ENCODE results near the gene RYR2. TPM values are rescaled to one million over a fixed set of nuclear protein-coding genes. Genes with fewer than 3 reads are reported as not detected.
"Not testable (repeated sequence)": the region's sequence is repeated elsewhere in the genome, so short reads cannot be mapped to it uniquely, and the experiment has no call there.

Gene RYR2
- total and polyA plus RNA-seq, 11 donors = 77.7 to 1,319 (median 805) TPM

DNA sequence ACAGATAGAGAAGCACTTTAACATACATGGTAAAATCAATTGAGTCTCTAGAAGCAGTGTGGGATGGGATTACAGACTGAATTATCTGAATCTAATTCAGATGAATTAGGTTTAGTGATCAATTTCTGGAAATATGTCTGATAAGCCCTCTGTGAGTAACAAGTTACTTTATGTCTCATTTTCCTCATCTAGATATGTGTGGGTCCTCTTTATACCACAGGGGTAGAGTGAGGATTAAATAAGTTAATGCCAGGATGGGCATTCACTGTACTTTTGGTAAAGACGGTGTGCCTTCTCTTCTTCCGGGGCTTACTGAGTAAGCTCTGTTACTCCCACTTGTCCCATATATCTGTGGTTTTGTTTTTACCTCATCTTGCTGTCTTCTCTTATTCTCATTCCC is 225.8 kb downstream of the RYR2 start:
- Histone ChIP-seq H3K9me3 (no peaks in the 10 kb centered on the region), H3K4me3 (no peak overlapping the region), H3K27ac (no peak overlapping the region), H3K36me3 (peaks cover 0 to 22% (median 3%) of the 10 kb centered on the region in 9 donors), H3K4me1 (peaks cover 0 to 84% (median 24%) of the 10 kb centered on the region in 12 donors), H3K27me3 (no peaks in the 10 kb centered on the region)
- ATAC-seq (no peak), DNase-seq (no peak)
- intact Hi-C loops (cut with DNase I) = no loop called here
- 56 to 75% (median 71%) methylated on average over 2 of the region's 2 CpGs for WGBS, 4 donors
- TF ChIP-seq POLR2A (IDR thresholded peaks at IDR 0.05) = no peak
- TF ChIP-seq, protein P1, sequence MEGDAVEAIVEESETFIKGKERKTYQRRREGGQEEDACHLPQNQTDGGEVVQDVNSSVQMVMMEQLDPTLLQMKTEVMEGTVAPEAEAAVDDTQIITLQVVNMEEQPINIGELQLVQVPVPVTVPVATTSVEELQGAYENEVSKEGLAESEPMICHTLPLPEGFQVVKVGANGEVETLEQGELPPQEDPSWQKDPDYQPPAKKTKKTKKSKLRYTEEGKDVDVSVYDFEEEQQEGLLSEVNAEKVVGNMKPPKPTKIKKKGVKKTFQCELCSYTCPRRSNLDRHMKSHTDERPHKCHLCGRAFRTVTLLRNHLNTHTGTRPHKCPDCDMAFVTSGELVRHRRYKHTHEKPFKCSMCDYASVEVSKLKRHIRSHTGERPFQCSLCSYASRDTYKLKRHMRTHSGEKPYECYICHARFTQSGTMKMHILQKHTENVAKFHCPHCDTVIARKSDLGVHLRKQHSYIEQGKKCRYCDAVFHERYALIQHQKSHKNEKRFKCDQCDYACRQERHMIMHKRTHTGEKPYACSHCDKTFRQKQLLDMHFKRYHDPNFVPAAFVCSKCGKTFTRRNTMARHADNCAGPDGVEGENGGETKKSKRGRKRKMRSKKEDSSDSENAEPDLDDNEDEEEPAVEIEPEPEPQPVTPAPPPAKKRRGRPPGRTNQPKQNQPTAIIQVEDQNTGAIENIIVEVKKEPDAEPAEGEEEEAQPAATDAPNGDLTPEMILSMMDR (IDR thresholded peaks at IDR 0.05) = no peak

DNA sequence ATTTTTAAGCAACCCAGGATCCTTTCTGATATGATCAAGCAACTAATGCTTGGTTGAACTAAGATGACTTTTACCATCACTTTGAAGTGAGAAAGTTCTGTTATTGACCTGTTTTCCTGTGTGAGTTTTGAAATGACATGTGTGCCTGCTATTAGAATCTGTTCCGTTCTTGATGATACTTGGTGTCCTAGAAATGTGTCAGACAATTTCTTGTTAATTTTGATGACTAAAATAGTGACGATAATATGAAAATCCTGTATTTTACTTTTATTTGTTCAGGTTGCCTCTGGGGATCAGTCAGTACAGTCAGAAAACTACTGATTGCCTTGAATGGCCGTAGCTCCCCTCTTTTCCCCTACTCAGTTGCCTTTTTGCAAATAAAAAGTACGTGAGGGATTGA is 228.0 kb downstream of the RYR2 start:
- peaks cover 0 to 71% (median 12%) of the 10 kb centered on the region in 12 donors for H3K4me1 ChIP-seq
- TF ChIP-seq, protein P1 (IDR thresholded peaks at IDR 0.05) = no peak
- TF ChIP-seq POLR2A (IDR thresholded peaks at IDR 0.05) = no peak
- DNase-seq = no peak
- H3K36me3 ChIP-seq = peaks cover 0 to 40% (median 3%) of the 10 kb centered on the region in 9 donors
- ATAC-seq = no peak
- 49 to 51% (median 51%) methylated on average over 4 of the region's 4 CpGs for WGBS, 4 donors
- intact Hi-C loops (cut with DNase I) = no loop called here
- no peak overlapping the region for H3K27ac ChIP-seq
- H3K9me3 ChIP-seq = no peaks in the 10 kb centered on the region
- H3K27me3 ChIP-seq = no peaks in the 10 kb centered on the region
- H3K4me3 ChIP-seq = no peak overlapping the region

DNA sequence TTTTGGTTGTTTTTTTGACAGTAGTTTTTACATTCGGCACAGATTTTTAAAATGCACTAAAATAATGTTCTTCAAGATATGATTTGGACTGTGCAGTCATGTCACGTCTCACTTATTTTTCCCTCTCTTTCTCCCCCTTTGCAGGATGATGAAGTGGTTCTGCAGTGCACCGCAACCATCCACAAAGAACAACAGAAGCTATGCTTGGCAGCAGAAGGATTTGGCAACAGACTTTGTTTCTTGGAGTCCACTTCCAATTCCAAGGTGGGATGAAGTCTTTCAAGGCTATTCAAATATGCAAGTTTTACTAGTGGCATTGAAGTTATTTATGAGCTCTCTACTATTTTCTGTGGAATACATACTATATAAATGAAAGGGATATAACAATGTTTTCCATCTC is 228.4 kb downstream of the RYR2 start:
- H3K27me3 ChIP-seq = no peaks in the 10 kb centered on the region

DNA sequence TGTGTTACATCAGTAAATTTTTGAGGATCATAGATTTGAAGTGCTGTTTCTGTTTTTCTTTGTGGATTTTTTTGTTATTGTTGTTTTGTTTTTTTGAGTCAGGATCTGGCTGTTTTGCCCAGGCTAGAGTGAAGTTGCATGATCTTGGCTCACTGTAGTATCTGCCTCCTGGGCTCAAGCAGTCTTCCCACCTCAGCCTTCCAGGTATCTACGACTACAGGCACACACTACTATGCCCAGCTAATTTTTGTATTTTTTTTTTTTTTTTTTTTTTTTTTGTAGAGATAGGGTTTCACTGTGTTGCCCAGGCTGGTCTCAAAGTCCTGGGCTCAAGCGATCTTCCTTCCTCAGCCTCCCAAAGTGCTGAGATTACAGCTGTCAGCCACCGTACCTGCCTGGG is 236.0 kb downstream of the RYR2 start:
- H3K27me3 ChIP-seq; intact Hi-C loops (cut with DNase I); H3K4me3 ChIP-seq; H3K27ac ChIP-seq; H3K9me3 ChIP-seq; DNase-seq: not testable (repeated sequence)
- peaks cover 0 to 13% (median 0%) of the 10 kb centered on the region in 12 donors for H3K4me1 ChIP-seq
- peak in 1 of 4 donors; percentile 4 for ATAC-seq
- WGBS, 4 donors = 41 to 55% (median 48%) methylated on average over 3 of the region's 3 CpGs
- peaks cover 0 to 49% (median 0%) of the 10 kb centered on the region in 9 donors for H3K36me3 ChIP-seq

More for the DNA sequence above, 228.4 kb downstream of the RYR2 start:
- Histone ChIP-seq H3K4me3 (no peak overlapping the region), H3K36me3 (peaks cover 0 to 41% (median 3%) of the 10 kb centered on the region in 9 donors), H3K4me1 (peaks cover 0 to 67% (median 11%) of the 10 kb centered on the region in 12 donors), H3K27ac (no peak overlapping the region), H3K9me3 (no peaks in the 10 kb centered on the region)
- TF ChIP-seq, protein P1 (IDR thresholded peaks at IDR 0.05) = no peak
- intact Hi-C loops (cut with DNase I) = no loop called here
- WGBS, 4 donors = 34 to 48% (median 44%) methylated on average over 3 of the region's 3 CpGs
- ATAC-seq (peak in 2 of 4 donors; percentile 26 to 47), DNase-seq (no peak)

- Histone ChIP-seq H3K4me3 (no peak overlapping the region), H3K27ac (no peak overlapping the region), H3K27me3 (no peaks in the 10 kb centered on the region), H3K9me3 (no peaks in the 10 kb centered on the region), H3K36me3 (peaks cover 0 to 38% (median 0%) of the 10 kb centered on the region in 9 donors), H3K4me1 (peaks cover 0 to 16% (median 0%) of the 10 kb centered on the region in 12 donors)
- intact Hi-C loops (cut with DNase I) = no loop called here
- WGBS, 4 donors = 38 to 47% (median 42%) methylated on average over 1 of the region's 1 CpG
- TF ChIP-seq, protein P1 (IDR thresholded peaks at IDR 0.05) = no peak
- TF ChIP-seq POLR2A (IDR thresholded peaks at IDR 0.05) = no peak
- ATAC-seq (no peak), DNase-seq (no peak)
Observed at GRCh38 chr1:237279629-237280028, 237.6 kb downstream of the RYR2 start.

Data from heart left ventricle (tissue), 16 donors.